ENCODE data around the gene ZNF496. TPM values are rescaled to one million over a fixed set of nuclear protein-coding genes. Genes with fewer than 3 reads are reported as not detected.

ZNF496 gene
- total RNA-seq: 12.8 and 19.7 TPM in 2 replicates

GRCh38 chr1:247331525-247332214 is at the start of gene ZNF496:
Gene ZNF496, minus strand, starts transcription at chr1:247331867. Its CDS starts 2,289 bp downstream, at chr1:247329578.

GRCh38 chr1:247255772-247256171 is 75.9 kb downstream of the ZNF496 start, which contains the start of gene VN1R5:
Gene VN1R5, plus strand, starts transcription at chr1:247256072.

Other genes with a start within 250 kb of the ZNF496 start
- gene ZNF669, start 227.5 kb downstream of the ZNF496 start, total RNA-seq: 6.0 and 12.8 TPM in 2 replicates
- gene ZNF124, start 159.8 kb downstream of the ZNF496 start, total RNA-seq: 48.6 and 91.5 TPM in 2 replicates
- not detected in 2 replicates for gene VN1R5, start 75.8 kb downstream of the ZNF496 start, total RNA-seq
- 0.78 and 2.4 TPM in 2 replicates for gene NLRP3, start 84.3 kb upstream of the ZNF496 start, total RNA-seq
- not detected in 2 replicates for gene OR2B11, start 126.2 kb upstream of the ZNF496 start, total RNA-seq
- under 0.01 TPM in 1 of 2 replicates, not detected in the other for gene OR2C3, start 204.6 kb upstream of the ZNF496 start, total RNA-seq
- gene GCSAML, start 217.3 kb upstream of the ZNF496 start, total RNA-seq: not detected in 2 replicates

All from smooth muscle cell of the umbilical artery (primary cell).